WERI-Rb-1 (cell line): Measurements from ENCODE around the gene ME1.

Experiments used
- DNase-seq: peaks from one replicate; pipeline ENCODE4 v3.0.0-alpha.2; 2020
- H3K27ac ChIP-seq: fragments of 250-450 bp; sonication (Bioruptor Pico); 2 replicates; pipeline ENCODE4 v1.5.1; 2020; ENCODE audit warnings: mild to moderate bottlenecking, moderate library complexity
- H3K27me3 ChIP-seq: fragments of 250-450 bp; sonication (Bioruptor Pico); 2 replicates; pipeline ENCODE4 v1.5.1; 2021; ENCODE audit warnings: mild to moderate bottlenecking, low read depth, moderate library complexity; ENCODE audit not compliant: insufficient read depth, severe bottlenecking
- H3K36me3 ChIP-seq: fragments of 250-450 bp; sonication (Bioruptor Pico); 2 replicates; pipeline ENCODE4 v1.5.1; 2020; ENCODE audit warnings: mild to moderate bottlenecking, moderate library complexity
- H3K4me3 ChIP-seq: 2 replicates; pipeline ENCODE4 v1.5.1; 2011; ENCODE audit warnings: low read depth, mild to moderate bottlenecking, control low read depth, low read length
- H3K9me3 ChIP-seq: fragments of 250-450 bp; sonication (Bioruptor Pico); 2 replicates; pipeline ENCODE4 v1.5.1; 2021; ENCODE audit warnings: mild to moderate bottlenecking, moderate library complexity; ENCODE audit not compliant: severe bottlenecking
- TF ChIP-seq, protein P1 (sequence below): IDR thresholded peaks from 2 replicates; pipeline ENCODE4 v1.5.1; 2011; ENCODE audit warnings: low read depth, mild to moderate bottlenecking, control low read depth, inconsistent platforms, low read length

The ME1 gene

GRCh38 chr6:83472767-83473166 lies 41.9 kb upstream of the ME1 start:
- no peak overlapping the region for H3K4me3 ChIP-seq
- no peaks in the 10 kb centered on the region for H3K9me3 ChIP-seq
- H3K36me3 ChIP-seq = no peaks in the 10 kb centered on the region
- TF ChIP-seq, protein P1, sequence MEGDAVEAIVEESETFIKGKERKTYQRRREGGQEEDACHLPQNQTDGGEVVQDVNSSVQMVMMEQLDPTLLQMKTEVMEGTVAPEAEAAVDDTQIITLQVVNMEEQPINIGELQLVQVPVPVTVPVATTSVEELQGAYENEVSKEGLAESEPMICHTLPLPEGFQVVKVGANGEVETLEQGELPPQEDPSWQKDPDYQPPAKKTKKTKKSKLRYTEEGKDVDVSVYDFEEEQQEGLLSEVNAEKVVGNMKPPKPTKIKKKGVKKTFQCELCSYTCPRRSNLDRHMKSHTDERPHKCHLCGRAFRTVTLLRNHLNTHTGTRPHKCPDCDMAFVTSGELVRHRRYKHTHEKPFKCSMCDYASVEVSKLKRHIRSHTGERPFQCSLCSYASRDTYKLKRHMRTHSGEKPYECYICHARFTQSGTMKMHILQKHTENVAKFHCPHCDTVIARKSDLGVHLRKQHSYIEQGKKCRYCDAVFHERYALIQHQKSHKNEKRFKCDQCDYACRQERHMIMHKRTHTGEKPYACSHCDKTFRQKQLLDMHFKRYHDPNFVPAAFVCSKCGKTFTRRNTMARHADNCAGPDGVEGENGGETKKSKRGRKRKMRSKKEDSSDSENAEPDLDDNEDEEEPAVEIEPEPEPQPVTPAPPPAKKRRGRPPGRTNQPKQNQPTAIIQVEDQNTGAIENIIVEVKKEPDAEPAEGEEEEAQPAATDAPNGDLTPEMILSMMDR = no peak
- H3K27ac ChIP-seq = no peak overlapping the region
- no peak for DNase-seq
- no peaks in the 10 kb centered on the region for H3K27me3 ChIP-seq

GRCh38 chr6:83470587-83470986 lies 39.7 kb upstream of the ME1 start:
- TF ChIP-seq, protein P1 = no peak
- no peak for DNase-seq
- H3K27me3 ChIP-seq = no peaks in the 10 kb centered on the region
- no peak overlapping the region for H3K4me3 ChIP-seq
- H3K27ac ChIP-seq = no peak overlapping the region
- H3K36me3 ChIP-seq = no peaks in the 10 kb centered on the region
- H3K9me3 ChIP-seq = no peaks in the 10 kb centered on the region

DNA sequence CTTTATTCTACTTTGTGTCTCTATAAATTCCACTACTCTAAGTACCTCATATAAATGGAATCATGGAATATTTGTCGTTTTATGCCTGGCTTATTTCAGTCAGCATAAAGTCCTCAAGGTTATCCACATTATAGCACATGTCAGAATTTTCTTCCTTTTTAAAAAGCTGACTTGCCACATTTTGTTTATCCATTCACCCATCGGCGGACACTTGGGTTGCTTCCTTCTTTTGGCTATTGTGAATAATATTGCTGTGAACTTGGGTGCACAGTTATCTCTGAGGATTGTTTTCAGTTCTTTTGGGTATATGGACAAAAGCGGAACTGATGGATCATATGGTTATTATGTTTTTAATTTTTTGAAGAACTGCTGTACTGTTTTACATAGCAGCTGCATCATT lies 39.1 kb upstream of the ME1 start:
- H3K4me3 ChIP-seq = no peak overlapping the region
- H3K27me3 ChIP-seq = no peaks in the 10 kb centered on the region
- H3K9me3 ChIP-seq = no peaks in the 10 kb centered on the region
- H3K36me3 ChIP-seq = no peaks in the 10 kb centered on the region
- TF ChIP-seq, protein P1 = no peak
- H3K27ac ChIP-seq = no peak overlapping the region
- DNase-seq = no peak

GRCh38 chr6:83467620-83468036 lies 36.8 kb upstream of the ME1 start:
- Histone ChIP-seq H3K36me3 (no peaks in the 10 kb centered on the region), H3K4me3 (no peak overlapping the region), H3K9me3 (no peaks in the 10 kb centered on the region), H3K27me3 (no peaks in the 10 kb centered on the region), H3K27ac (no peak overlapping the region)
- TF ChIP-seq, protein P1 = no peak
- DNase-seq = no peak

DNA sequence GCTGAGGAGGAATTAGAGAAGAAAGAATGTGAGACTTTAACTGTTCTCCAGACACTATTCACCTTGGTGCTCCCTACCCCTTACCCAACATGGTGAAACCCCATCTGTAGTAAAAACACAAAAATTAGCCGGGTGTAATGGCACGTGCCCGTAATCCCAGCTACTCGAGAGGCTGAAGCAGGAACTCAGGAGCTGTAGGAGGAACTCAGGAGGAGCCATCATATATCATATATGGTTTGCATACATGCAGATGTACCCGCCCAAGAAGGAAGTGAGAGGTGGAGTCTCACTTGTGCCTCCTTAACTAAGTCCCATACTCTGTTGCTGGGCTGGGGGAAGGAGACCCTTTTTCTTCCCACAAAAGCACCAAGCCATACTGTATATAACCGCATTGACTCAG lies 35.5 kb upstream of the ME1 start:
- TF ChIP-seq, protein P1 = no peak
- H3K9me3 ChIP-seq = no peaks in the 10 kb centered on the region
- no peak for DNase-seq

DNA sequence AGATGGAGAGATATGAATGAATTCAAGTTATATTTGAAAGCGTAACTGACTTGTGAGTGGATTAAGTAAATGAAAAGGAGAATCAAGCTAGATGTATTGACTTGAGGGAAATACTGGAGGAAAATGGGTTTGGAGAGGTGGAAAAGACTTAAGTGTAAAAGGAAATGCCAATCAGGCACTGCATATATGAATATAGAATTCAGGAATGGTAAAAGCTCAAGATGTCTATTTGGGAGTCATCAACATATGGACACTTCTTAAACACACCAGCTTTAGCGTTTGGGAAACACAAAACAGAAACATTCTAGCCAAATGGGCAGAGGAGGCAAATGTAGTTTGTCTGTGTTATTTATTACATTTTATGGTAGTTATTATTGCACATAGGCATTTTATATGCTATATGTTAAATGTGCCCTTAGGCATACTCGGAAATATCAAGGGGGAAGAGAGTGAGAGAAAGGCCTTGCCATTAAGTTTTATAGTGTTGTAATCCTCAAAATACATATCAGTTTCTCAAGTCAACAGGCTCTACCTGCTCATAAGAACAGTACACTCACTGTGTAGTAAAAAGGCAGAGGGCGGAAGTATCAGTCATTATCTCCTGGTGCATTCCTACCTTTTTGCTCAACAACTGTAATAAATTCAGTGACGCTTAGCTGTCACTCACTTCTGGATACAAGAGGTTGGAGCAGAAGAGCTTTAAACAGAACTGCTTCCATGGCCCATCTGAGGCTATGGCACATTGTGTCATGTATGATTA lies 33.7 kb upstream of the ME1 start:
- no peak for DNase-seq
- H3K27ac ChIP-seq = no peak overlapping the region
- TF ChIP-seq, protein P1 = no peak
- no peak overlapping the region for H3K4me3 ChIP-seq
- no peaks in the 10 kb centered on the region for H3K27me3 ChIP-seq
- no peaks in the 10 kb centered on the region for H3K9me3 ChIP-seq
- H3K36me3 ChIP-seq = no peaks in the 10 kb centered on the region

More for the DNA sequence above, 35.5 kb upstream of the ME1 start:
- H3K4me3 ChIP-seq = no peak overlapping the region
- H3K27me3 ChIP-seq = no peaks in the 10 kb centered on the region
- no peak overlapping the region for H3K27ac ChIP-seq
- no peaks in the 10 kb centered on the region for H3K36me3 ChIP-seq
